ENCODE measurements around the gene SKAP2. TPM values are rescaled to one million over a fixed set of nuclear protein-coding genes. Genes with fewer than 3 reads are reported as not detected.

SKAP2 gene
- polyA plus RNA-seq, 1 donor = 31.2 TPM

- Histone ChIP-seq H3K27me3 (ENCODE audit: control insufficient read depth, insufficient read depth, low read length) (no peaks in the 10 kb centered on the region), H3K27ac (ENCODE audit: low read length) (peak overlapping the region; percentile 71), H3K36me3 (ENCODE audit: control insufficient read depth, insufficient read depth, low read length) (no peaks in the 10 kb centered on the region), H3K4me3 (ENCODE audit: low read length) (no peak overlapping the region), H3K4me1 (ENCODE audit: control insufficient read depth, insufficient read depth, low read length) (peaks cover 38% of the 10 kb centered on the region), H3K9me3 (ENCODE audit: control insufficient read depth, low read depth, low read length) (no peaks in the 10 kb centered on the region)
- DNase-seq = peak; percentile 61 to 78
These were observed 176.0 kb downstream of the SKAP2 start for GRCh38 chr7:26688388-26688787.

- H3K36me3 ChIP-seq (ENCODE audit: control insufficient read depth, insufficient read depth, low read length) = no peaks in the 10 kb centered on the region
- no peak overlapping the region for H3K4me3 ChIP-seq (ENCODE audit: low read length)
- no CpG with 5 or more reads among the region's 4 CpGs for WGBS (ENCODE audit: insufficient coverage, low lambda C conversion rate)
- H3K9me3 ChIP-seq (ENCODE audit: control insufficient read depth, low read depth, low read length) = no peaks in the 10 kb centered on the region
- H3K27ac ChIP-seq (ENCODE audit: low read length) = no peak overlapping the region
- DNase-seq = no peak
- H3K27me3 ChIP-seq (ENCODE audit: control insufficient read depth, insufficient read depth, low read length) = no peaks in the 10 kb centered on the region
- H3K4me1 ChIP-seq (ENCODE audit: control insufficient read depth, insufficient read depth, low read length) = peaks cover 38% of the 10 kb centered on the region
These were observed 177.4 kb downstream of the SKAP2 start for GRCh38 chr7:26687032-26687431.

- Histone ChIP-seq H3K36me3 (ENCODE audit: control insufficient read depth, insufficient read depth, low read length) (no peaks in the 10 kb centered on the region), H3K27me3 (ENCODE audit: control insufficient read depth, insufficient read depth, low read length) (no peaks in the 10 kb centered on the region), H3K9me3 (ENCODE audit: control insufficient read depth, low read depth, low read length) (no peaks in the 10 kb centered on the region), H3K4me3 (ENCODE audit: low read length) (no peak overlapping the region), H3K27ac (ENCODE audit: low read length) (no peak overlapping the region), H3K4me1 (ENCODE audit: control insufficient read depth, insufficient read depth, low read length) (peaks cover 38% of the 10 kb centered on the region)
- peak; percentile 19 to 52 for DNase-seq
- no CpG with 5 or more reads among the region's 2 CpGs for WGBS (ENCODE audit: insufficient coverage, low lambda C conversion rate)
These were observed 177.9 kb downstream of the SKAP2 start for GRCh38 chr7:26686448-26686981.

- no peaks in the 10 kb centered on the region for H3K27me3 ChIP-seq (ENCODE audit: control insufficient read depth, insufficient read depth, low read length)
- no peak overlapping the region for H3K27ac ChIP-seq (ENCODE audit: low read length)
- no peak for DNase-seq
- no peaks in the 10 kb centered on the region for H3K36me3 ChIP-seq (ENCODE audit: control insufficient read depth, insufficient read depth, low read length)
- WGBS (ENCODE audit: insufficient coverage, low lambda C conversion rate) = no CpG with 5 or more reads among the region's 4 CpGs
- no peak overlapping the region for H3K4me3 ChIP-seq (ENCODE audit: low read length)
- H3K9me3 ChIP-seq (ENCODE audit: control insufficient read depth, low read depth, low read length) = no peaks in the 10 kb centered on the region
- peaks cover 37% of the 10 kb centered on the region for H3K4me1 ChIP-seq (ENCODE audit: control insufficient read depth, insufficient read depth, low read length)
These were observed 178.8 kb downstream of the SKAP2 start for GRCh38 chr7:26685606-26686005.

- no peak for DNase-seq
- Histone ChIP-seq H3K36me3 (ENCODE audit: control insufficient read depth, insufficient read depth, low read length) (no peaks in the 10 kb centered on the region), H3K27ac (ENCODE audit: low read length) (no peak overlapping the region), H3K4me1 (ENCODE audit: control insufficient read depth, insufficient read depth, low read length) (peaks cover 25% of the 10 kb centered on the region), H3K4me3 (ENCODE audit: low read length) (no peak overlapping the region), H3K27me3 (ENCODE audit: control insufficient read depth, insufficient read depth, low read length) (no peaks in the 10 kb centered on the region), H3K9me3 (ENCODE audit: control insufficient read depth, low read depth, low read length) (no peaks in the 10 kb centered on the region)
- WGBS (ENCODE audit: insufficient coverage, low lambda C conversion rate) = 73% methylated on average over 2 of the region's 3 CpGs
These were observed 179.9 kb downstream of the SKAP2 start for GRCh38 chr7:26684447-26684846.

- Histone ChIP-seq H3K27ac (ENCODE audit: low read length) (no peak overlapping the region), H3K4me3 (ENCODE audit: low read length) (no peak overlapping the region), H3K27me3 (ENCODE audit: control insufficient read depth, insufficient read depth, low read length) (no peaks in the 10 kb centered on the region), H3K4me1 (ENCODE audit: control insufficient read depth, insufficient read depth, low read length) (peaks cover 16% of the 10 kb centered on the region), H3K36me3 (ENCODE audit: control insufficient read depth, insufficient read depth, low read length) (no peaks in the 10 kb centered on the region), H3K9me3 (ENCODE audit: control insufficient read depth, low read depth, low read length) (no peaks in the 10 kb centered on the region)
- no peak for DNase-seq
- WGBS (ENCODE audit: insufficient coverage, low lambda C conversion rate) = no CpG with 5 or more reads among the region's 1 CpG
These were observed 181.1 kb downstream of the SKAP2 start for GRCh38 chr7:26683277-26683676.

- H3K27me3 ChIP-seq (ENCODE audit: control insufficient read depth, insufficient read depth, low read length) = no peaks in the 10 kb centered on the region
- no peaks in the 10 kb centered on the region for H3K36me3 ChIP-seq (ENCODE audit: control insufficient read depth, insufficient read depth, low read length)
- peaks cover 5% of the 10 kb centered on the region for H3K4me1 ChIP-seq (ENCODE audit: control insufficient read depth, insufficient read depth, low read length)
- no peak overlapping the region for H3K4me3 ChIP-seq (ENCODE audit: low read length)
- WGBS (ENCODE audit: insufficient coverage, low lambda C conversion rate) = 23% methylated on average over 2 of the region's 3 CpGs
- DNase-seq = no peak
- no peaks in the 10 kb centered on the region for H3K9me3 ChIP-seq (ENCODE audit: control insufficient read depth, low read depth, low read length)
- H3K27ac ChIP-seq (ENCODE audit: low read length) = no peak overlapping the region
These were observed 182.5 kb downstream of the SKAP2 start for GRCh38 chr7:26681819-26682418.

- 33% methylated on average over 1 of the region's 1 CpG for WGBS (ENCODE audit: insufficient coverage, low lambda C conversion rate)
- peak; percentile 32 to 69 for DNase-seq
- H3K27ac ChIP-seq (ENCODE audit: low read length) = no peak overlapping the region
These were observed 183.8 kb downstream of the SKAP2 start for GRCh38 chr7:26680587-26680986.

GRCh38 chr7:26675143-26675887, 189.1 kb downstream of the SKAP2 start:
- H3K36me3 ChIP-seq (ENCODE audit: control insufficient read depth, insufficient read depth, low read length) = no peaks in the 10 kb centered on the region
- 100% methylated on average over 1 of the region's 4 CpGs for WGBS (ENCODE audit: insufficient coverage, low lambda C conversion rate)
- H3K27me3 ChIP-seq (ENCODE audit: control insufficient read depth, insufficient read depth, low read length) = no peaks in the 10 kb centered on the region
- no peak for DNase-seq
- H3K27ac ChIP-seq (ENCODE audit: low read length) = no peak overlapping the region
- no peaks in the 10 kb centered on the region for H3K9me3 ChIP-seq (ENCODE audit: control insufficient read depth, low read depth, low read length)
- H3K4me3 ChIP-seq (ENCODE audit: low read length) = no peak overlapping the region
- H3K4me1 ChIP-seq (ENCODE audit: control insufficient read depth, insufficient read depth, low read length) = no peaks in the 10 kb centered on the region

More at GRCh38 chr7:26680587-26680986, 183.8 kb downstream of the SKAP2 start:
- Histone ChIP-seq H3K36me3 (ENCODE audit: control insufficient read depth, insufficient read depth, low read length) (no peaks in the 10 kb centered on the region), H3K27me3 (ENCODE audit: control insufficient read depth, insufficient read depth, low read length) (no peaks in the 10 kb centered on the region), H3K4me3 (ENCODE audit: low read length) (no peak overlapping the region), H3K9me3 (ENCODE audit: control insufficient read depth, low read depth, low read length) (no peaks in the 10 kb centered on the region), H3K4me1 (ENCODE audit: control insufficient read depth, insufficient read depth, low read length) (no peaks in the 10 kb centered on the region)

GRCh38 chr7:26673858-26674257, 190.5 kb downstream of the SKAP2 start:
- Histone ChIP-seq H3K36me3 (ENCODE audit: control insufficient read depth, insufficient read depth, low read length) (no peaks in the 10 kb centered on the region), H3K4me1 (ENCODE audit: control insufficient read depth, insufficient read depth, low read length) (no peaks in the 10 kb centered on the region), H3K27me3 (ENCODE audit: control insufficient read depth, insufficient read depth, low read length) (no peaks in the 10 kb centered on the region), H3K4me3 (ENCODE audit: low read length) (no peak overlapping the region), H3K27ac (ENCODE audit: low read length) (no peak overlapping the region), H3K9me3 (ENCODE audit: control insufficient read depth, low read depth, low read length) (no peaks in the 10 kb centered on the region)
- WGBS (ENCODE audit: insufficient coverage, low lambda C conversion rate) = 100% methylated on average over 3 of the region's 4 CpGs
- no peak for DNase-seq

Data from large intestine (tissue), 3 donors.